Fibroblast of the aortic adventitia (primary cell): ENCODE results near the gene TET1. TPM values are rescaled to one million over a fixed set of nuclear protein-coding genes. Genes with fewer than 3 reads are reported as not detected.
"Not testable (repeated sequence)": the region's sequence is repeated elsewhere in the genome, so short reads cannot be mapped to it uniquely, and the experiment has no call there.

Experiments used
- DNase-seq: peaks from one replicate; pipeline ENCODE4 v3.0.0-alpha.2; 2010; ENCODE audit warnings: low read depth
- H3K4me3 ChIP-seq: 2 replicates; pipeline ENCODE4 v1.5.1; 2011; ENCODE audit warnings: low read depth, mild to moderate bottlenecking, control low read depth, low read length, moderate library complexity
- CTCF ChIP-seq: IDR thresholded peaks from 2 replicates; pipeline ENCODE4 v1.5.1; 2011; ENCODE audit warnings: mild to moderate bottlenecking, low read length, control low read depth, inconsistent platforms; ENCODE audit not compliant: insufficient read depth
- total RNA-seq: library from RNA; depleted of rRNA; stranded (reverse); fragments of >200 nt; gene quantifications from 2 replicates; pipeline ENCODE4 v1.2.3, GENCODE V29; 2012; ENCODE audit warnings: low replicate concordance

TET1 gene
- total RNA-seq, 1 donor = 9.3 TPM

- DNase-seq = peak; percentile 4
- TF ChIP-seq CTCF = no peak
- no peak overlapping the region for H3K4me3 ChIP-seq
Observed at GRCh38 chr10:68697106-68697505, 137.0 kb downstream of the TET1 start.

- TF ChIP-seq CTCF = no peak
- no peak for DNase-seq
- H3K4me3 ChIP-seq = no peak overlapping the region
Observed at GRCh38 chr10:68700197-68700596, 140.1 kb downstream of the TET1 start.

- DNase-seq = no peak
- no peak overlapping the region for H3K4me3 ChIP-seq
- TF ChIP-seq CTCF = no peak
Observed at GRCh38 chr10:68705548-68705947, 145.4 kb downstream of the TET1 start.

- not testable (repeated sequence) for H3K4me3 ChIP-seq, DNase-seq
Observed at GRCh38 chr10:68708987-68709386, 148.8 kb downstream of the TET1 start.

- not testable (repeated sequence) for H3K4me3 ChIP-seq, DNase-seq
Observed at GRCh38 chr10:68713065-68713464, 152.9 kb downstream of the TET1 start.

GRCh38 chr10:68717435-68717834 is 157.3 kb downstream of the TET1 start:
- no peak for DNase-seq
- no peak overlapping the region for H3K4me3 ChIP-seq
- no peak for TF ChIP-seq CTCF

- DNase-seq = peak; percentile 99
- H3K4me3 ChIP-seq = peak within 1 kb of the TSS; percentile 84
- TF ChIP-seq CTCF = no peak
Observed at GRCh38 chr10:68720793-68721672, 160.9 kb downstream of the TET1 start, which contains the start of gene CCAR1. CCAR1 (plus strand) TSS chr10:68721239; CDS start chr10:68722505, 1,266 bp downstream.
